GM23338 (cell line): ENCODE measurements around the gene TUBB2A. TPM values are rescaled to one million over a fixed set of nuclear protein-coding genes. Genes with fewer than 3 reads are reported as not detected.

Source experiments
- ATAC-seq: fragments of 200-7000 bp; cut with Tn5 transposase; 3 replicates; pipeline ENCODE4 v1.9.1; 2020
- DNase-seq: peaks from one replicate; pipeline ENCODE4 v3.0.0-alpha.2; 2015; ENCODE audit warnings: low spot score
- H2AFZ ChIP-seq: fragments of 200-600 bp; sonication (generic); 2 replicates; pipeline ENCODE4 v1.8.0; 2016; ENCODE audit warnings: antibody characterized with exemption, mild to moderate bottlenecking, moderate library complexity
- H3F3A ChIP-seq: fragments of 200-600 bp; sonication (generic); replicated peaks from 2 replicates; pipeline ENCODE4 v1.8.0; 2017; ENCODE audit warnings: antibody characterized with exemption, mixed run types, low read depth
- H3K27ac ChIP-seq: fragments of 200-600 bp; sonication (generic); 2 replicates; pipeline ENCODE4 v1.6.1; 2016; ENCODE audit warnings: low read depth
- H3K27me3 ChIP-seq: fragments of 200-600 bp; sonication (generic); 2 replicates; pipeline ENCODE4 v1.8.0; 2016; ENCODE audit warnings: mild to moderate bottlenecking, mixed run types, moderate library complexity; ENCODE audit not compliant: insufficient read depth
- H3K36me3 ChIP-seq: fragments of 200-600 bp; sonication (generic); 2 replicates; pipeline ENCODE4 v1.8.0; 2016; ENCODE audit warnings: mild to moderate bottlenecking; ENCODE audit not compliant: insufficient read depth
- H3K4me1 ChIP-seq: fragments of 200-600 bp; sonication (generic); 2 replicates; pipeline ENCODE4 v1.8.0; 2016; ENCODE audit warnings: mild to moderate bottlenecking, moderate library complexity; ENCODE audit not compliant: insufficient read depth
- H3K4me2 ChIP-seq: fragments of 200-600 bp; sonication (generic); 2 replicates; pipeline ENCODE4 v1.7.1; 2017; ENCODE audit warnings: mixed run types
- H3K4me3 ChIP-seq: fragments of 200-600 bp; sonication (generic); 2 replicates; pipeline ENCODE4 v1.6.1; 2016; ENCODE audit warnings: mixed run types
- H3K79me2 ChIP-seq: fragments of 200-600 bp; sonication (generic); replicated peaks from 2 replicates; pipeline ENCODE4 v1.8.0; 2017; ENCODE audit warnings: mild to moderate bottlenecking; ENCODE audit not compliant: insufficient read depth
- H3K9me2 ChIP-seq: fragments of 200-600 bp; sonication (generic); 2 replicates; pipeline ENCODE4 v1.8.0; 2017; ENCODE audit not compliant: insufficient read depth
- H4K20me1 ChIP-seq: fragments of 200-600 bp; sonication (generic); replicated peaks from 2 replicates; pipeline ENCODE4 v1.8.0; 2017; ENCODE audit warnings: mild to moderate bottlenecking; ENCODE audit not compliant: insufficient read depth
- H3K27ac Mint-ChIP-seq: 2 replicates; pipeline ENCODE4 v1.8.0; 2020; ENCODE audit warnings: inconsistent platforms, mild to moderate bottlenecking, moderate library complexity, mixed read lengths
- H3K27me3 Mint-ChIP-seq: 3 replicates; pipeline ENCODE4 v1.8.0; 2022; ENCODE audit warnings: low read depth, mild to moderate bottlenecking, moderate library complexity, mixed read lengths, inconsistent platforms; ENCODE audit not compliant: insufficient read depth, poor library complexity
- H3K36me3 Mint-ChIP-seq: 3 replicates; pipeline ENCODE4 v1.8.0; 2021; ENCODE audit warnings: low read depth, mild to moderate bottlenecking, inconsistent platforms, moderate library complexity, mixed read lengths
- H3K4me1 Mint-ChIP-seq: 3 replicates; pipeline ENCODE4 v1.8.0; 2020; ENCODE audit warnings: mild to moderate bottlenecking, inconsistent platforms, mixed read lengths
- H3K4me3 Mint-ChIP-seq: 3 replicates; pipeline ENCODE4 v1.8.0; 2021; ENCODE audit warnings: moderate library complexity, mild to moderate bottlenecking, inconsistent platforms, mixed read lengths
- H3K9me3 Mint-ChIP-seq: 3 replicates; pipeline ENCODE4 v1.8.0; 2020; ENCODE audit warnings: moderate library complexity, mild to moderate bottlenecking, inconsistent platforms, mixed read lengths
- CREB1 ChIP-seq: fragments of 250-450 bp; sonication (Bioruptor Pico); IDR thresholded peaks from 2 replicates; pipeline ENCODE4 v1.5.0; 2020; ENCODE audit warnings: low read depth, mild to moderate bottlenecking, moderate library complexity
- CTCF ChIP-seq, 2 experiments: fragments of 200-600 bp in 1 of 2; sonication (generic) in 1 of 2; conservative IDR thresholded peaks; 2 replicates each; pipeline versions ENCODE4 v1.5.1 to v1.6.1; 2016 to 2017; ENCODE audit warnings: antibody characterized with exemption in 2 of 2, low read depth in 2 of 2, mild to moderate bottlenecking in 2 of 2, moderate library complexity in 1 of 2
- EZH2 ChIP-seq: fragments of 200-600 bp; sonication (generic); IDR thresholded peaks from one replicate; pipeline ENCODE4 v1.8.0; 2017; ENCODE audit warnings: antibody characterized with exemption, mild to moderate bottlenecking, low read depth; ENCODE audit not compliant: unreplicated experiment
- EZH2phosphoT487 ChIP-seq: fragments of 200-600 bp; sonication (generic); IDR thresholded peaks from one replicate; pipeline ENCODE4 v1.8.1; 2018; ENCODE audit warnings: antibody characterized with exemption; ENCODE audit not compliant: unreplicated experiment
- NANOG ChIP-seq: IDR thresholded peaks from 2 replicates; pipeline ENCODE4 v1.6.1; 2016; ENCODE audit warnings: antibody characterized with exemption, borderline replicate concordance
- POLR2AphosphoS5 ChIP-seq: IDR thresholded peaks from 2 replicates; pipeline ENCODE4 v1.6.1; 2016; ENCODE audit warnings: antibody characterized with exemption, low read depth
- REST ChIP-seq: IDR thresholded peaks from one replicate; pipeline ENCODE4 v1.6.1; 2018; ENCODE audit warnings: antibody characterized with exemption; ENCODE audit not compliant: unreplicated experiment
- polyA plus RNA-seq: library from polyadenylated mRNA; unstranded; fragments of >200 nt; fragmentation: Nextera tagmentation; extraction: Ambion mirVana; gene quantifications from 2 replicates; pipeline ENCODE4 v1.2.1, GENCODE V29; 2016
- total RNA-seq: library from RNA; depleted of rRNA; stranded (reverse); fragments of >200 nt; shearing (Covaris generic); gene quantifications from 2 replicates; pipeline ENCODE4 v1.2.3, GENCODE V29; 2014

The TUBB2A gene
- total and polyA plus RNA-seq, 2 experiments from 2014 or later, result 305 to 376 TPM

- H3K36me3 ChIP-seq, result peaks cover 9% of the 10 kb centered on the region
- no peaks in the 10 kb centered on the region; the same call in 1 of the 2 replicates for H3K79me2 ChIP-seq
- H4K20me1 ChIP-seq, result no peaks in the 10 kb centered on the region
- peak; percentile 43 for ATAC-seq
- H3K4me3 ChIP-seq, result no peak overlapping the region
- Mint-ChIP-seq H3K36me3 (peaks cover 71% of the 10 kb centered on the region), H3K27me3 (peaks cover 13% of the 10 kb centered on the region), H3K9me3 (peaks cover 9% of the 10 kb centered on the region), H3K4me1 (peaks cover 19% of the 10 kb centered on the region), H3K27ac (no peak overlapping the region), H3K4me3 (no peak overlapping the region)
- DNase-seq, result no peak
- peak in 1 of 2 experiments; percentile 51; a peak in 2 of 4 replicates for TF ChIP-seq CTCF (conservative IDR thresholded peaks at IDR 0.05; ENCODE audit: low read depth in 2 of 2)
- no peak for TF ChIP-seq EZH2phosphoT487
- H3F3A ChIP-seq, result peaks cover 26% of the 10 kb centered on the region; the same call in 1 of the 2 replicates
- H3K27me3 ChIP-seq, result no peaks in the 10 kb centered on the region
- H2AFZ ChIP-seq, result no peak overlapping the region
- no peak overlapping the region for H3K4me2 ChIP-seq
- no peak overlapping the region for H3K27ac ChIP-seq
- peaks cover 9% of the 10 kb centered on the region for H3K4me1 ChIP-seq
- no peaks in the 10 kb centered on the region for H3K9me2 ChIP-seq
Measured at GRCh38 chr6:3147914-3148757, 9.2 kb downstream of the TUBB2A start.

DNA sequence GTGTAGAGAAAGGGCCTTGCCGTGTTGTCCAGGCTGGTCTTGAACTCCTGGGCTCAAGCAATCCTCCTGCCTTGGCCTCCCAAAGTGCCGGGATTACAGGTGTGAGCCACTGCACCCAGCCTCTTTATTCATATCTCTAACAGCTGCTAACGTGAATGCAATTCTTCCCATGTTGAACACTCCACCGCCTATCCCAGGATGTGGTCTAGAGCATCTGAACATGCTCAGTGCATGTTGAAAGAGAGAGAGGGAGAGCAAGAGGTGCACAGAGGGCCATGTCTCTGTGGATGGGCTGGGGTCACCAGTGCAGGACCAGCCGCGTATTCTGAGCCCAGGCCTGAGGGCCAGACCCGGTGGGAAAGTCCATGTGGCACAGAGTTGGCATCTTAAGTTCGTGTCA lies 12.8 kb downstream of the TUBB2A start:
- no peak for ATAC-seq
- DNase-seq, result no peak
- Histone ChIP-seq H3K36me3 (peaks cover 13% of the 10 kb centered on the region), H2AFZ (no peak overlapping the region), H3K4me2 (no peak overlapping the region), H3K4me1 (peaks cover 15% of the 10 kb centered on the region), H3K9me2 (no peaks in the 10 kb centered on the region), H3K27me3 (no peaks in the 10 kb centered on the region), H3K79me2 (no peaks in the 10 kb centered on the region; the same call in 1 of the 2 replicates), H3F3A (peaks cover 12% of the 10 kb centered on the region; the same call in 1 of the 2 replicates), H3K4me3 (no peak overlapping the region), H4K20me1 (no peaks in the 10 kb centered on the region), H3K27ac (no peak overlapping the region)
- Mint-ChIP-seq H3K4me1 (peaks cover 20% of the 10 kb centered on the region), H3K9me3 (peaks cover 9% of the 10 kb centered on the region), H3K36me3 (peaks cover 72% of the 10 kb centered on the region), H3K4me3 (no peak overlapping the region), H3K27me3 (peaks cover 16% of the 10 kb centered on the region), H3K27ac (peak overlapping the region; percentile 74)
- TF ChIP-seq NANOG (no peak), POLR2AphosphoS5 (no peak), CTCF (conservative IDR thresholded peaks at IDR 0.05; ENCODE audit: low read depth in 2 of 2) (no peak), REST (no peak), EZH2 (no peak), CREB1 (CRISPR knock-in tag) (no peak), EZH2phosphoT487 (no peak)
